ENCODE measurements around the gene SIM2.

The SIM2 gene

GRCh38 chr21:36730291-36731281 lies 31.7 kb downstream of the SIM2 start:
- in situ Hi-C loops (cut with MboI; ENCODE audit: low sequenced_read_pairs, unreplicated experiment): no loop called here
- TF ChIP-seq CTCF (IDR thresholded peaks at IDR 0.05; ENCODE audit: borderline replicate concordance, control extremely low read depth, extremely low read depth, insufficient read depth, missing control alignments): no peak
- no peak for DNase-seq (ENCODE audit: low spot score)

DNA sequence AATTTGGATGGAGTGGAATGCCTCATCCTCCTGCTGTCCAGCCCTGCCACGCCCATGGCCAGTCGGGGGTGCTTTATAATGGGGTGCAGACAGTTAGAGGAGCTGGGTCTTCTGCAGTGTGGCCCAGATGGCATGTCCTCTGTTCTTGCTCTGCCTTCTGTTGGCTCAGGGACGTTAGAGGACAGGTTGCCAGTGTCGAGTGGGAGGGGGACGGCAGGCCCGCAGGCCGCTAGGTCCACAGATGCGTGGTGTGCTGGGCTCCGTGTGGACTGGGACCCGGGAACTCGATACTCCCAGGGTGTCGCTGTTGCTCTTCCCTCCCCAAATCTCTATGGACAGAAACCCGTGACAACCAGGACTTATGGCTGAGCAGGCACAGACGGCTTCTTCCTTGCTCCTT lies 33.3 kb downstream of the SIM2 start:
- no peak for TF ChIP-seq CTCF (IDR thresholded peaks at IDR 0.05; ENCODE audit: borderline replicate concordance, control extremely low read depth, extremely low read depth, insufficient read depth, missing control alignments)
- no peak for DNase-seq (ENCODE audit: low spot score)
- in situ Hi-C loops (cut with MboI; ENCODE audit: low sequenced_read_pairs, unreplicated experiment): no loop called here

GRCh38 chr21:36732761-36733160 lies 33.8 kb downstream of the SIM2 start:
- no peak for TF ChIP-seq CTCF (IDR thresholded peaks at IDR 0.05; ENCODE audit: borderline replicate concordance, control extremely low read depth, extremely low read depth, insufficient read depth, missing control alignments)
- no peak for DNase-seq (ENCODE audit: low spot score)
- in situ Hi-C loops (cut with MboI; ENCODE audit: low sequenced_read_pairs, unreplicated experiment): no loop called here

DNA sequence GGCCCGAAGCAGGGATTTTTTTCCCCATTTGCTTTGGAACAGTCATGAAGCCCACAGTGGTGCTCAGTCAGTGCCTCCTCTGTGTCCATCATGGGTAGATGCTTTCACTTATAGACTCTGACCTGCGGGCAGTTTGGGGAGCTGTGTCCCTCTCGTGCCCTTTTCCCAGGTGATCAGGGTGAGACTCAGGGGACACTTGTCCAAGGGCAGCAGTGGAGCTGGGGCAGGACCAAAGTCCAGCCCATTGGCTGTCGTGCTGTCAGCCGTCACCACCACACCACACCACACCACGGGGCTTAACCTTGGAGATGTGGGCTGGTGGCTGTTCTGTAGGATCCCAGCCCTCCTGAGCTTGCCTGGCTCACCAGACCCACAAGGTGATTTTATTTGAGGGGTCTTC lies 34.9 kb downstream of the SIM2 start:
- in situ Hi-C loops (cut with MboI; ENCODE audit: low sequenced_read_pairs, unreplicated experiment): no loop called here
- DNase-seq (ENCODE audit: low spot score): no peak
- TF ChIP-seq CTCF (IDR thresholded peaks at IDR 0.05; ENCODE audit: borderline replicate concordance, control extremely low read depth, extremely low read depth, insufficient read depth, missing control alignments): no peak

DNA sequence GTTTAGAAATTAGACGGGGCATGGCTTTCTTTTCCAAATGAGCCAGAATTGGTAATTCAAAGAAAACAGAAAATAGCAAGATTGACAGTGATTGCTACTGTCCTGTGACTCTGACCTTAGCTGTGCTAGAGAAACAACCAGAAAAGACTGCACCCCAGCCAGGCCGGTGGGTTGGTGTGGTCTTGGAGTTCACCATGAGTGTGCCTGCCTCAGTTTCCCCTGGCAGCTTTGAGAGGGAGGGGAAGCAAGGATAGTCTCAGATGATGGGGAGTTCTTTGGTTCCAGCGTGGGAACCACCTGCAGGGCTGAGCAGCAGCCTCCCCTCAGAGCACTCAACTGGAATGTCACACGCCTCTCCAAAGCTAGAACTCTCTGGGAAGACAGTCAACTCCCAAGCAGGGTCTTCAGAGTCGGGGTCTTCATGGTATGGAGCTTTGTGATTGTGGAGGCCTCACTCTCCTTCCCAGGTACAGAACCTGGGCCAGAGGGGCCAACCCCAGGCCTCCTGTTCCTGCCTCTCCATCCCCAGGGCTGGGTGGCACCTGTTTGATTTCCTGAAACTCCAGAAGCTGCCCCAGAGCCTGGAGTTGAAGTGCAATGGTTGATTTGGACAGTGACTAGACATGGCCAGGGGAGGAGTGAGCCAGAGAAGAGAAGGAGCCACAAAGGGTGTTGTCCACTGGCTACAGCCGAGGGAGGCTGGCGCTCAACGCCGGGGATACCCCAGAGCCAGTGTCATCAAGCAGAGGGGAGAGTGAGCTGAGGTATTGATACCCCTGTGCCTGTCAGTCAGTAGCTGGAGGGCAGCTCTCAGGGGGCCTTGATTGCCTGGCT lies 35.7 kb downstream of the SIM2 start:
- in situ Hi-C loops (cut with MboI; ENCODE audit: low sequenced_read_pairs, unreplicated experiment): no loop called here
- no peak for DNase-seq (ENCODE audit: low spot score)
- no peak for TF ChIP-seq CTCF (IDR thresholded peaks at IDR 0.05; ENCODE audit: borderline replicate concordance, control extremely low read depth, extremely low read depth, insufficient read depth, missing control alignments)

DNA sequence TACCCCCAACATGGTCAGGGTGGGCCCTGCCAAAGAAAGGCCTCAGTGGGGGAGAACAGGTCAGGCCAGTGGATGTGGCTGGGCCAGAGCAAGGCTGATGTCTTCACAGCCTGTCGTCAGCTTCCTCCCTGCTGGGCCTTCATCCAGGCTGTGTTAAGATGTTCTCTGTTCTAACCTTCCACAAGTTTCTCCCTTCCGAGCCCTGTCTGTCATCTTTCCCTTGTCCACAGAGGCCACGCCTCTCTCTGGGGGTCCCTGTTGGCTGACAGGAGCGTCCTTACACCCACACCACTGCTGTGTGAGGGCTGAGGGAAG lies 36.2 kb downstream of the SIM2 start:
- in situ Hi-C loops (cut with MboI; ENCODE audit: low sequenced_read_pairs, unreplicated experiment): no loop called here
- no peak for TF ChIP-seq CTCF (IDR thresholded peaks at IDR 0.05; ENCODE audit: borderline replicate concordance, control extremely low read depth, extremely low read depth, insufficient read depth, missing control alignments)
- DNase-seq (ENCODE audit: low spot score): no peak

All from GM13976 (cell line).